ENCODE data around the gene SYNE1. TPM values are rescaled to one million over a fixed set of nuclear protein-coding genes. Genes with fewer than 3 reads are reported as not detected.
"Not testable (repeated sequence)": the region's sequence is repeated elsewhere in the genome, so short reads cannot be mapped to it uniquely, and the experiment has no call there.

The SYNE1 gene
- total RNA-seq, 1 donor from 2014 or later: 75.5 TPM

- DNase-seq (ENCODE audit: low read depth, low spot score): no peak
Measured at GRCh38 chr6:152146385-152146784, 490.8 kb downstream of the SYNE1 start.

- DNase-seq (ENCODE audit: low read depth, low spot score): no peak
Measured at GRCh38 chr6:152143359-152143758, 493.8 kb downstream of the SYNE1 start.

- DNase-seq (ENCODE audit: low read depth, low spot score): no peak
Measured at GRCh38 chr6:152142105-152142504, 495.1 kb downstream of the SYNE1 start.

- DNase-seq (ENCODE audit: low read depth, low spot score): not testable (repeated sequence)
Measured at GRCh38 chr6:152138344-152138743, 498.8 kb downstream of the SYNE1 start.

GRCh38 chr6:152136449-152136825 is 500.7 kb downstream of the SYNE1 start:
- DNase-seq (ENCODE audit: low read depth, low spot score): no peak

- no peak for DNase-seq (ENCODE audit: low read depth, low spot score)
Measured at GRCh38 chr6:152135755-152136448, 501.3 kb downstream of the SYNE1 start.

GRCh38 chr6:152130441-152130840 is 506.7 kb downstream of the SYNE1 start:
- no peak for DNase-seq (ENCODE audit: low read depth, low spot score)

- peak; percentile 56 for DNase-seq (ENCODE audit: low read depth, low spot score)
Measured at GRCh38 chr6:152129691-152130151, 507.4 kb downstream of the SYNE1 start.

- no peak for DNase-seq (ENCODE audit: low read depth, low spot score)
Measured at GRCh38 chr6:152127432-152128165, 509.6 kb downstream of the SYNE1 start.

GRCh38 chr6:152124429-152125074 is 512.6 kb downstream of the SYNE1 start:
- peak; percentile 33 for DNase-seq (ENCODE audit: low read depth, low spot score)

- DNase-seq (ENCODE audit: low read depth, low spot score): no peak
Measured at GRCh38 chr6:152123076-152123475, 514.1 kb downstream of the SYNE1 start.

GRCh38 chr6:152122434-152122833 is 514.7 kb downstream of the SYNE1 start:
- DNase-seq (ENCODE audit: low read depth, low spot score): no peak

GRCh38 chr6:152121910-152122309 is 515.3 kb downstream of the SYNE1 start:
- no peak for DNase-seq (ENCODE audit: low read depth, low spot score)

GRCh38 chr6:152119831-152120230 is 517.3 kb downstream of the SYNE1 start:
- no peak for DNase-seq (ENCODE audit: low read depth, low spot score)

GRCh38 chr6:152118678-152119077 is 518.5 kb downstream of the SYNE1 start:
- DNase-seq (ENCODE audit: low read depth, low spot score): no peak

- no peak for DNase-seq (ENCODE audit: low read depth, low spot score)
Measured at GRCh38 chr6:152118224-152118623, 518.9 kb downstream of the SYNE1 start.

GRCh38 chr6:152117156-152118133 is 519.7 kb downstream of the SYNE1 start:
- no peak for DNase-seq (ENCODE audit: low read depth, low spot score)

GRCh38 chr6:152112491-152113261 is 524.5 kb downstream of the SYNE1 start:
- peak; percentile 17 for DNase-seq (ENCODE audit: low read depth, low spot score)

GRCh38 chr6:152110886-152111820 is 526.0 kb downstream of the SYNE1 start:
- no peak for DNase-seq (ENCODE audit: low read depth, low spot score)

Data from pulmonary artery endothelial cell (primary cell).